ENCODE measurements around the gene POMT1. TPM values are rescaled to one million over a fixed set of nuclear protein-coding genes. Genes with fewer than 3 reads are reported as not detected.

The POMT1 gene
- total and polyA plus RNA-seq, 2 experiments from 2014 or later: 20.2 to 32.4 TPM

- TF ChIP-seq EZH2phosphoT487 (IDR thresholded peaks at IDR 0.05; ENCODE audit: unreplicated experiment): no peak
- no peak for TF ChIP-seq STAT1 (IDR thresholded peaks at IDR 0.05; ENCODE audit: unreplicated experiment)
- TF ChIP-seq ZNF114 (CRISPR knock-in tag; IDR thresholded peaks at IDR 0.05): no peak
- no peak for TF ChIP-seq POLR2AphosphoS5 (IDR thresholded peaks at IDR 0.05; ENCODE audit: low read depth)
- no peak for TF ChIP-seq ZNF331 (CRISPR knock-in tag; IDR thresholded peaks at IDR 0.05; ENCODE audit: low read depth)
- TF ChIP-seq EZH2 (IDR thresholded peaks at IDR 0.05; ENCODE audit: low read depth, unreplicated experiment): no peak
- TF ChIP-seq CTCF (conservative IDR thresholded peaks at IDR 0.05; ENCODE audit: low read depth in 2 of 2): no peak
- no peak for TF ChIP-seq REST (IDR thresholded peaks at IDR 0.05; ENCODE audit: unreplicated experiment)
These were observed 28.8 kb upstream of the POMT1 start (continued) for GRCh38 chr9:131473891-131474290.

GRCh38 chr9:131474711-131475110, 28.0 kb upstream of the POMT1 start:
- DNase-seq (ENCODE audit: low spot score) (no peak), ATAC-seq (no peak)
- peaks cover 32% of the 10 kb centered on the region for H3K27me3 Mint-ChIP-seq (ENCODE audit: insufficient read depth, low read depth, poor library complexity)
- peaks cover 36% of the 10 kb centered on the region for H4K20me1 ChIP-seq (replicated peaks; ENCODE audit: insufficient read depth)
- H3K9me3 Mint-ChIP-seq: no peaks in the 10 kb centered on the region; the same call in 2 of the 3 replicates
- peaks cover 96% of the 10 kb centered on the region for H3K36me3 Mint-ChIP-seq (ENCODE audit: low read depth)
- peaks cover 51% of the 10 kb centered on the region for H3K79me2 ChIP-seq (replicated peaks; ENCODE audit: insufficient read depth)
- no peak overlapping the region; the same call in 2 of the 3 replicates for H3K4me3 Mint-ChIP-seq
- peaks cover 46% of the 10 kb centered on the region for H3F3A ChIP-seq (replicated peaks; ENCODE audit: low read depth)
- H3K4me3 ChIP-seq: no peak overlapping the region
- H3K4me1 ChIP-seq (ENCODE audit: insufficient read depth): no peaks in the 10 kb centered on the region
- H3K4me1 Mint-ChIP-seq: 0 out of 3 replicates have a peak, but pooled peaks cover 2% of the 10 kb centered on the region
- H3K27ac Mint-ChIP-seq: 0 out of 2 replicates have a peak overlapping the region, but pooled peaks have one; percentile 40
- no peak overlapping the region for H3K27ac ChIP-seq (ENCODE audit: low read depth)
- H2AFZ ChIP-seq: no peak overlapping the region
- H3K9me2 ChIP-seq (ENCODE audit: insufficient read depth): no peaks in the 10 kb centered on the region
- peaks cover 79% of the 10 kb centered on the region for H3K36me3 ChIP-seq (ENCODE audit: insufficient read depth)
- H3K4me2 ChIP-seq: no peak overlapping the region
- H3K27me3 ChIP-seq (ENCODE audit: insufficient read depth): no peaks in the 10 kb centered on the region
- TF ChIP-seq ZNF331 (CRISPR knock-in tag; IDR thresholded peaks at IDR 0.05; ENCODE audit: low read depth) (no peak), NANOG (IDR thresholded peaks at IDR 0.05; ENCODE audit: borderline replicate concordance) (no peak), CREB1 (CRISPR knock-in tag; IDR thresholded peaks at IDR 0.05; ENCODE audit: low read depth) (no peak), ZNF462 (CRISPR knock-in tag; IDR thresholded peaks at IDR 0.05) (no peak), JUNB (IDR thresholded peaks at IDR 0.05; ENCODE audit: unreplicated experiment) (no peak), EZH2phosphoT487 (IDR thresholded peaks at IDR 0.05; ENCODE audit: unreplicated experiment) (no peak)

Data from GM23338 (cell line).